Panc1 (cell line): ENCODE data around the gene TSHZ2.

Experiments
- POLR2AphosphoS5 ChIP-seq: IDR thresholded peaks from 2 replicates; pipeline ENCODE4 v1.6.1; 2012; ENCODE audit warnings: mild to moderate bottlenecking, low read depth, low read length, moderate library complexity
- SIN3A ChIP-seq: IDR thresholded peaks from 2 replicates; pipeline ENCODE4 v1.6.1; 2012; ENCODE audit warnings: low read depth, mild to moderate bottlenecking, low read length, moderate library complexity, borderline replicate concordance; ENCODE audit not compliant: insufficient read depth
- TF ChIP-seq, protein P1 (sequence below): fragments of 450-650 bp; IDR thresholded peaks from 2 replicates; pipeline ENCODE4 v1.5.1; 2017; ENCODE audit warnings: mild to moderate bottlenecking
- TF ChIP-seq, protein P2 (sequence below), 2 experiments: IDR thresholded peaks; 2 replicates each; pipeline ENCODE4 v1.6.1; 2011 to 2012; ENCODE audit warnings: low read depth in 2 of 2, control low read depth in 1 of 2, low read length in 1 of 2, mild to moderate bottlenecking in 1 of 2, moderate library complexity in 1 of 2; ENCODE audit not compliant: insufficient read depth in 1 of 2

DNA sequence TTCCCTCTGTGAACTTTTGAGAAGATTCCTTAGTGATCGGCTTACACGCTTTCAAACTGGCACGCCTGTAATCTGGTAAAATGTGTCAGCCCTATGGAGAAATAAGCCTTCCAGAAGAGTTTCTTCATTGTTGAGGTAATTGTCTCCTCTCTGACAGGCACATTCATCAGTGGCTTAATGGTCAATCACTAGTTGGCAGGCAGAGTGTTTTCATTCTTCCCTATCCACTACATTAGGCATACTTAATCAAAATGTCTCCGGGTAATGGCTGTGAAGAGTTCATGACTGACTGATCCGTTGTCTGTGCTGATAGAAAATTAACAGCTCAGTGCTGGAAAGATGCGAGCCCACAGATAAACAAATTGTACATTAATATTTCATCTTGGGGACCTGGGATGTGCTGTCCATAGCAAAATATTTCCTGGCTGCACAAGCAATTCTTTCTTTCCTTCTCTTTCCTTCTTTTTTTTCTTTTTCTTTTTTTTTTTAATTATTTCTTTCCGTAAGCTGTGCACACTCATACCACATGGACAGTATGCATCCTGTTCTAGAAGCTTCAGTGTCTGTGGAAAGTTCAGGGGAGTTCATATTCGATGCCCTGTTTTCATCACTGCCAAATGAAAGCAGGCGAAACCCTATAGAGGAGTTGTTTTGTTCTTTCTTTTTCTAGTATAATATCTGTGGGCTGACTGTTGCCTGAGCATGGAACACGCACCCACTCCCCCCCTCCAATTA lies 31.4 kb downstream of the TSHZ2 start:
- TF ChIP-seq, protein P1, sequence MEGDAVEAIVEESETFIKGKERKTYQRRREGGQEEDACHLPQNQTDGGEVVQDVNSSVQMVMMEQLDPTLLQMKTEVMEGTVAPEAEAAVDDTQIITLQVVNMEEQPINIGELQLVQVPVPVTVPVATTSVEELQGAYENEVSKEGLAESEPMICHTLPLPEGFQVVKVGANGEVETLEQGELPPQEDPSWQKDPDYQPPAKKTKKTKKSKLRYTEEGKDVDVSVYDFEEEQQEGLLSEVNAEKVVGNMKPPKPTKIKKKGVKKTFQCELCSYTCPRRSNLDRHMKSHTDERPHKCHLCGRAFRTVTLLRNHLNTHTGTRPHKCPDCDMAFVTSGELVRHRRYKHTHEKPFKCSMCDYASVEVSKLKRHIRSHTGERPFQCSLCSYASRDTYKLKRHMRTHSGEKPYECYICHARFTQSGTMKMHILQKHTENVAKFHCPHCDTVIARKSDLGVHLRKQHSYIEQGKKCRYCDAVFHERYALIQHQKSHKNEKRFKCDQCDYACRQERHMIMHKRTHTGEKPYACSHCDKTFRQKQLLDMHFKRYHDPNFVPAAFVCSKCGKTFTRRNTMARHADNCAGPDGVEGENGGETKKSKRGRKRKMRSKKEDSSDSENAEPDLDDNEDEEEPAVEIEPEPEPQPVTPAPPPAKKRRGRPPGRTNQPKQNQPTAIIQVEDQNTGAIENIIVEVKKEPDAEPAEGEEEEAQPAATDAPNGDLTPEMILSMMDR = no peak
- TF ChIP-seq POLR2AphosphoS5 (no peak), SIN3A (no peak)
- TF ChIP-seq, protein P2, sequence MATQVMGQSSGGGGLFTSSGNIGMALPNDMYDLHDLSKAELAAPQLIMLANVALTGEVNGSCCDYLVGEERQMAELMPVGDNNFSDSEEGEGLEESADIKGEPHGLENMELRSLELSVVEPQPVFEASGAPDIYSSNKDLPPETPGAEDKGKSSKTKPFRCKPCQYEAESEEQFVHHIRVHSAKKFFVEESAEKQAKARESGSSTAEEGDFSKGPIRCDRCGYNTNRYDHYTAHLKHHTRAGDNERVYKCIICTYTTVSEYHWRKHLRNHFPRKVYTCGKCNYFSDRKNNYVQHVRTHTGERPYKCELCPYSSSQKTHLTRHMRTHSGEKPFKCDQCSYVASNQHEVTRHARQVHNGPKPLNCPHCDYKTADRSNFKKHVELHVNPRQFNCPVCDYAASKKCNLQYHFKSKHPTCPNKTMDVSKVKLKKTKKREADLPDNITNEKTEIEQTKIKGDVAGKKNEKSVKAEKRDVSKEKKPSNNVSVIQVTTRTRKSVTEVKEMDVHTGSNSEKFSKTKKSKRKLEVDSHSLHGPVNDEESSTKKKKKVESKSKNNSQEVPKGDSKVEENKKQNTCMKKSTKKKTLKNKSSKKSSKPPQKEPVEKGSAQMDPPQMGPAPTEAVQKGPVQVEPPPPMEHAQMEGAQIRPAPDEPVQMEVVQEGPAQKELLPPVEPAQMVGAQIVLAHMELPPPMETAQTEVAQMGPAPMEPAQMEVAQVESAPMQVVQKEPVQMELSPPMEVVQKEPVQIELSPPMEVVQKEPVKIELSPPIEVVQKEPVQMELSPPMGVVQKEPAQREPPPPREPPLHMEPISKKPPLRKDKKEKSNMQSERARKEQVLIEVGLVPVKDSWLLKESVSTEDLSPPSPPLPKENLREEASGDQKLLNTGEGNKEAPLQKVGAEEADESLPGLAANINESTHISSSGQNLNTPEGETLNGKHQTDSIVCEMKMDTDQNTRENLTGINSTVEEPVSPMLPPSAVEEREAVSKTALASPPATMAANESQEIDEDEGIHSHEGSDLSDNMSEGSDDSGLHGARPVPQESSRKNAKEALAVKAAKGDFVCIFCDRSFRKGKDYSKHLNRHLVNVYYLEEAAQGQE (IDR thresholded peaks at IDR 0.05; ENCODE audit: insufficient read depth in 1 of 2, low read depth in 2 of 2, low read length in 1 of 2) = no peak
